Forelimb muscle (tissue), 1 donor: ENCODE results near the gene PFDN1. TPM values are rescaled to one million over a fixed set of nuclear protein-coding genes. Genes with fewer than 3 reads are reported as not detected.

Experiments used
- DNase-seq: peaks from one replicate; pipeline ENCODE4 v3.0.0-alpha.2; 2013; ENCODE audit warnings: low read depth
- polyA plus RNA-seq: library from polyadenylated mRNA; unstranded; fragments of 120-200 nt; gene quantifications from one replicate; pipeline ENCODE4 v1.2.1, GENCODE V29; 2013; ENCODE audit not compliant: insufficient read length

Gene PFDN1
- polyA plus RNA-seq, 1 donor, result 77.1 TPM

DNA sequence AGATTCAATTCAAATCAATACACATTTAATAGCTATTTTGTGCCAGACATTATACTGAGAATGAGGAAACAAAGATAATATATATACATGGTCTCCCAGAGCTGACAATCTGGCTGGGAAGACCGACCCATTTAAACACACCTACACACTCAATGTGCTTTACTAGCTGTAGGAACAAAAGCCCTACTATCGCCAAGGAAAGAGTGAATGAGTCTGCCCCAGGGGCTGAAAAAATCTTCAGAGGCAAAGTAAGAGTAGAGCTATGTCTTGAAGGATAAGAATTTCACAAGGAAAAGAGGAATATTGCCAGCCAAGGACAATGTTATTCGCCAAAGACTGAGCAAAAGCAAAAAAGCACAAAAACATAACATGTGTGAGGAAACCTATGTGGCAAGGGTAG, 6.6 kb downstream of the PFDN1 start:
- no peak for DNase-seq

DNA sequence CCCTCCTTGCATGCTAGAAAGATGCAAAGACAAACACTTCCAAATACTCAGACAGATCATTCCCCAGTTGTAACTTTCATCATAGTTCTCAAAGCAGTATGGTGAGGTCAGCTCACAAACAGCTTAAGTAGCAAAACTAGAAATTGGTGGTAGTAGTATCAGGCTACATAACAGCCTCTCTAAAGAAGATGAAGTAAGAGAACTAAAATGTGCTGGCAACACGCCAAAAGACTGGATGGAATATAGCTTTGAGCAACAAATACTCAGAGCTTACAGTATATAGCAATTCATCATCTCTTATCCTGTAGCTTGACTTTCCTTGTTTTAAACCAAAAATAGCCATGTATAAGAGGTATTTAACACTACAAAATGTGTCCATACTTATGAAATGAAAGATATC, 7.5 kb downstream of the PFDN1 start:
- no peak for DNase-seq

DNA sequence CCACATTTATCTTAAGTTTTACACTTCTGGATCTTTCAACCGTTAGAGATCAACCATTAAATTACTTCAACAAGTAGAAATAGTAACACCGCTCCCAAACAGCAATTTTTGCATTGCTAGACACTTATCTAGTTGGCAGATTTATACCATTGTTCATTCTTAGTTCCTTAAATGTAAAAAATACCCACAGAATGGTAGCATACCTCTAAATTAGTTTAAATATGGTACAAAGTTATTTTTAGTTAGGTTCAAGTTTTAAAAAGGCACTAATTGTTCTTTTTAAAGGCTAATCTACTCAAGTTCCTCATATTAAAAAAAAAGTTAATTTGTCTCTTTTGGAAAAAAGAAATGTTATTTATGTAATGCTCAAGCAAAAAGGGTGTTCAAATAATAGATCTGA, 8.1 kb downstream of the PFDN1 start:
- DNase-seq, result no peak

DNA sequence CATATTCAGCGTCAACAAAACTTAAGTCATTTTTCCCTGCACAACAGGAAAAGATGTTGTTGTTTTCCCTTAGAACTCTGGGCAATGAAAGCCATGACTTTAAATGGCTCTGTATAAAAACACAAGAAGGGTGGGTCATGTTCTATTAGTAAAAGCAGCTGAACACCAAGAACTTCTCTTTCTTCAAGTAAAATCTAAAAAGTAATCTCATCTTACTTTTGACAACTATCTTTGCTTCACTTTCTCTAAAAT, 9.1 kb downstream of the PFDN1 start:
- DNase-seq, result no peak

DNA sequence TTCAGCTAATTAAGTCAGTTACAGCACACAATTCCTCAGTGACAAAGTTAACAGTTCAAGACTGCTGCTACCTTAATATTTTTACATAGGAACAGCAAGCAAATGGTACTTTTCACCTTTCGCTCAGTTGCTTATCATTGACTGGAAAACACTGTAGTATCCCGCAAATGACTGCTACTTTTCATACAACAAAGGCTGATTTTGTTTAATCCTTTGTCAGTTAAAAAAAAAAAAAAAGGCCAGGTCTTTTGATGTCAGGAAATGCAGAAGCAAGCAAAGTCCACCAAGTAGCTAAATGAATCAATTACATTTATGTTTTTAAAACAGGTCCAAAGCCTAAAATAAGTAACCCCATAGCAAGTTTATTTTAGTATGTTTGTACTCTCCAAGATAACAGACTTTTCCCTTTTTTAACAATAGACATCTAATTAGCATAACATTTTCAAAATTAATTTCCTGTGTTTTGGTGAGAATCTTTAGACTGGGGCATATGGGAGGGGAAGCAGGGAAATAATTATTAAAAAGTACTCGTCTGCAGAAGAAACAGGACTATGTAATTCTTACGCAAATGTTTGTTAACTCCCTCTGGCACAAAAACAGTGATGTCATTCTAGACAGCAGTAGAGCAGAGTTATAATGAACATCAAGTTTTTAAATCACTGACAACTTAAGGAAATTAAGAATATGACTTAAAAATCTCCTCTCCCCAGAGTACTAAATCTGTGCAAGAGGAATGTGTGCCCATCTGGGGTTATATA, 9.6 kb downstream of the PFDN1 start:
- no peak for DNase-seq

DNA sequence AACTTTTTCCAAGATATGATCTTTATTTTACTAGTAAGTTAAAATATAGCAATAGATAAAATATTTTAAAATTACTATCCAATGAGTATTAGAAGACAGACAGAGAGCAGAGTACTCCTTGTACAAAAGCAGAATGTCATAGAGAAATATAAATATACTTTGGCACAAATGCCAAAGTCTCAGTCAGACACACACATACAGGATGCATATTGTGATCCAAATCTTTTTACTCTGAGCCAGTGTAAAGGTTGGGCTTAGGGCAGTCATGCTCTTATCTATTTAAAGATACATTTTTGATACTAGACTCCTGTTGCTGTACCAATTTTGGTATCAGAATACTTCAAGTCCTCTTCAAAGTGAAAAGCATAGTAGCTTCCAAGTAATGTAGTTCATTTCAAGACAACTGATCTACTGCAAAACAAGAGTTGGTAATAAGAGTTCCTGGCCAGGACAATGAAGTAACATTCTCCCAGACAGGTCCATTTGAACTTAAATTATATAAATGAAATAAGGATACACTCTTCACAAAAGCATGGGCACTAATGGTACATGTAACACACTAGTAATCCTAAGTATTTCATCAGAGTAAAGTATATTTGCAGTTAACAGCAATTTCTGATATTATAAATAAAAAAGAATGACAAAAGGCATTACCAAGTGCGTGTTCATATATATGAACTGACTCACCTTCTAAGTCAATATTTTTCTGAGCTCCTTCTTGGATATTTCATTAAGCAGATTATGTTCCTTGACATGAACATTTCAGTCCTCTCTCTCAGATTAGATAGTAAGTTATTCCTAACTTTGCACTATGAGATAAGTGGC, 10.5 kb downstream of the PFDN1 start:
- no peak for DNase-seq

DNA sequence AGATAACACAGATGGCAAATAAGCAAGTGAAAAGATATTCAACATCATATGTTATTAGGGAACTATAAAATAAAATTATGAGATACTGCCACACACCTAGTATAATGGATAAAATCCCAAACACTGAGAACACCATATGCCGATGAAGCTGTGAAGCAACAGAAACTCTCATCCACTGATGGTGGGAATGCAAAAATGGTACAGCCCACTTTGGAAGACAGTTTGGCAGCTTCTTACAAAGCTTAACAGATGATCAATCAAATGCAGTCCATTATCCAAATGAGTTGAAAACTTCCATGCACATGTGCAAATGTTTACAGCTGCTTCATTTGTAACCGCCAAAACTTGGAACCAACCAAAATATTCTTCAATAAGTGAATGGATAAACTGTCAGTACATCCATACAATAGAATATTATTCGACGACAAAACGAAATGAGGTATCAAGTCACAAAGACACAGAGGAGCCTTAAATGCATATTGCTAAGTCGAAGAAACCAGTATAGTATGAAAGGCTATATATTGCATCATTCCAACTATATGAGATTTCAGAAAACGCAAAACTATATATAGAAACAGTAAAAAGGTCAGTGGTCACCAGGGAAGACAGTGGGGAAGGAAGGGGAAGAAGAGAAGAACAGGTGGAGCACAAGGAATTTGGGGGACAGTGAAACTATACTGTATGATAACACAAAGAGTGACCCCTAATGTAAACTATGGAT, 14.9 kb downstream of the PFDN1 start:
- no peak for DNase-seq

DNA sequence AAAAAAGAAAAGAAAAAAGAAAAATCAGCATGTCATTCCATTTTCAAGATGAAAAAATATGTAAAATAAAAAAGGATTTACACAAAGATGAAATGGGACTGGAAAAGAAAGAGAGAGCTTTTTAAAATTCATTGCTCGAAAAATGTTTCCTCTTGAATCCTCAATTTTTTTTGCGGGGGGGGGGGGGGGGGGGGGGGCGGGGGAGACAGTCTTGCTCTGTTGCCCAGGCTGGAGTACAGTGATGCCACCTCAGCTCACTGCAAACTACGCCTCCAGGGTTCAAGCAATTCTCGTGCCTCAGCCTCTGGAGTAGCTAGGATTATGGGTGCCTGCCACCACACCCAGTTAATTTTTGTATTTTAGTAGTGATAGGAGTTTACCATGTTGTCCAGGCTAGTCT, 16.5 kb downstream of the PFDN1 start:
- DNase-seq, result no peak

DNA sequence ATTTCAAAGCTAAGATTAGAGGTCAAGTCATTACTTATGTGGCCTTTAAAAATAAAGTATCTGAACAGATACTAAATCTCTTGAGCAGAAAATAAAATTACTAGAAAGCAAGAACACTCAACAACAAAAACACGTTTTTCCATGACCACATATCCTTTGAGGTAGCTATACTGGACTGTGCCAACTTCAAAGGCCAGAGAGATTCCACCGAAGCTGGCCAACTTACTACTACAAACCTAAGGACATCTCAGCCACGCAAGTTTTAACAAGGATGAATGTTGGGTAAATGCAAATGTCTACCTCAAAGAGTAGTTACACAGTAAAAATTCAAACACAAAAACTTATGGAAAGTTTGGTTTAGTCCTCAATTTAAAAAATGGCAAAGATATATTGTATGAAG, 18.9 kb downstream of the PFDN1 start:
- DNase-seq, result no peak

DNA sequence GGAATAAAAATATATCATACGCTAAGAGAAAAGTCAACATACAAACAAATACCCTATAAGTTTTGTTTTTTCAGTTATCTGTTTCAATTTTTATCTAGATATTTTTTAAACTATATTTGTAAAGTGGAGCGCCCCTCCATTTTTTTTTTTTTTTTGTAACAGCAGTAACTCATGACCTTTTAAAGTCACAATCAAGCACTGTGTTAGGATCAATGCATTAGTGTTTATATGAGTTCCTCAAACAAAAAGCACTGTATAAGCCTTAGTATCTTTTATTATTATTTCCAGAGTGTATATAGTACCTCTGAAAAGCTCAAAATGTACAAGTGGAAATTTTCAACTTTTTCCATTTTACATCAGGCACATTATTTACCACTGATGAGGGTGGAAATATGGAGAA, 20.6 kb downstream of the PFDN1 start:
- DNase-seq, result no peak

DNA sequence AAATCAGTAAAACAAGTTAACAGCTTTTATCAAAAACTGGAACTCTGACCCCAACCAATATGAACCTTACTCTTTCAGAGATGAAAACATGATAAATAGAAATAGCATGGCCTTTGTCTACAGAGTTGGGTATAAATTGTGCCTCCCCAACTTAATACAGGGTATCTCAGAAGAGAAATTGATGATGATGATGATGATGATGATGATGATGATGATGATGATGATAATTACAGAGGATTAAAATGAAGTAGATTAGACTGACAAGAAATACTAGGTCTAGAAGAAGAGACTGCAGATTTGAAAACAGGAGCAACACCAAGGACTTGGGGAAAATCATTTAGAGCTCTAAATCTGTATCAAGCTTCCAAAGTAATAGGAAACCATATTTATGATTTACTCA, 27.1 kb downstream of the PFDN1 start:
- no peak for DNase-seq

DNA sequence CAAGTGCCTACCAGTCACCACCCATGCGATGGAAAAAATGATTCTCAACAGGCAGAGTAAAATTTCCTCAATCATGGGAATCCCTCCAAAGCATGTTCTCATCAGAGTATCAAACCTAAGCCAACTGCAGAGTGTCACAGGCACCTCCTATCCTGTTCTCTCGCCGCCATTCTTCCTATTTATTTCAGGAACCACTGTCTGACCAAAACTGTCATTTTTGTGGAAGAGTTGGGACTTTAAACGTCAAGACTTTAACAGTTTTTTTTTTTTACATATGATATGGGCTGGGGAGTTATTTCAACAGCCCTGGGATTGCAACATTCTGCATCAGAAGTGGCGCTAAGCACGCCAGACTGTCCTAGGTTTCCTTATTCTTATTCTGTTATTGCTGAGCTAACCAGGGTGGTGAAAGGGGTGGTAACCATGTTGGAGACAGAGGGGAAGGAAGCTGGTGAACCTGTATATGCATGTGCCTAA, 29.5 kb downstream of the PFDN1 start:
- DNase-seq, result no peak

DNA sequence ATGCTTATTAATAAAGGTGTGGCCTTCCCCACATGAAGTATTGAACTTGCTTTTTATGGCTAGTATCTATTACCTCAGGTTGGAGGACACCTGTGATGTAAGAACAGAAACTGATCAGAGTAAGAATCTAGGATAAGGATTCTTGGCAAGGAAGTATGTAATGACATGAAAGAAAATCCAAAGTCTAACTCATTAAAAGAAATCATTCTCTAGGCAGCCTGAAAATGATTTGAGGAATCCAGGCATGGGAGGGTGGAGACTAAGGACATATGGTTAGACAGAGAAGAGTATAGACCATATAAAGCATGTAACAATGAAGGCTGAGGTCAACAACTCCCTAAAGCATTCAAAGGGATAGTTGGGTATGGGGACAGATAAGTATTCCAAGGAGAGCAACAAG, 32.9 kb downstream of the PFDN1 start:
- no peak for DNase-seq

DNA sequence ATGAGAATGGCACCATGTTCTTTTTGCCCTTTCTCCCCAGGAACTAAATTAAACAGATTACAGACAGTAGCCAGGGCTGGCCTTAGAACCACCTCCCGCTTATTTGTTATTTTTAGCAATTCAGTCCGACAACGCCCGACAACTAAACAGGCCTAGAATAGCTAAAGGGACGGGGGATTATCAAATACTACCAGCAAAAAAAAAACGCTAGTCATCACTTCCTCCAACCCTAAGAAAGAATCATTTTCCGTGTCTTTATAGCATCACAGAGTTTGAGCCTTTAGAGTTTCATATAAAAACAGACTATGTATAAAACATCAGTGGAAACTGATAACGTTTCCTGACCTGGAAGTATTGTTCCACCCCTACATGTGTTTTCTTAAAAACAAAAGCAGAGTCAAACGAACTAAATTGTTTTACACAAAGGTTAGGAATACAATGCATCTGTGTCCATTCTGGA, 35.3 kb downstream of the PFDN1 start:
- no peak for DNase-seq

DNA sequence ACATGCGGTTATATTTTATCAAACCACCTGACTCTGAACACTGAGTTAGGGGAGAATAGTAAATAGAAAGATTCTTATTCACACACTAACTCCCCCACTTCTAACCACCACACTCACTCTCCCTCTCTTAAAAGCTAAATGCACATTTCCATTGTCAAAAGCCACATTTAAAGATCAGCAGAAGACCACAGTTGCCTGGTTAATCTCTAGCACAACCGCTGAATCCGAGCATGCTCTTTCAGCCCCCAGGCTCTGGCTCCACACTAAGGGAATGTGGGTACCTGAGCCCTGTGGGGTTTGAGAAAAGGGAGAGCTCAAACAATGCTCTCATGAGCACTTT, 35.7 kb downstream of the PFDN1 start:
- DNase-seq, result no peak

DNA sequence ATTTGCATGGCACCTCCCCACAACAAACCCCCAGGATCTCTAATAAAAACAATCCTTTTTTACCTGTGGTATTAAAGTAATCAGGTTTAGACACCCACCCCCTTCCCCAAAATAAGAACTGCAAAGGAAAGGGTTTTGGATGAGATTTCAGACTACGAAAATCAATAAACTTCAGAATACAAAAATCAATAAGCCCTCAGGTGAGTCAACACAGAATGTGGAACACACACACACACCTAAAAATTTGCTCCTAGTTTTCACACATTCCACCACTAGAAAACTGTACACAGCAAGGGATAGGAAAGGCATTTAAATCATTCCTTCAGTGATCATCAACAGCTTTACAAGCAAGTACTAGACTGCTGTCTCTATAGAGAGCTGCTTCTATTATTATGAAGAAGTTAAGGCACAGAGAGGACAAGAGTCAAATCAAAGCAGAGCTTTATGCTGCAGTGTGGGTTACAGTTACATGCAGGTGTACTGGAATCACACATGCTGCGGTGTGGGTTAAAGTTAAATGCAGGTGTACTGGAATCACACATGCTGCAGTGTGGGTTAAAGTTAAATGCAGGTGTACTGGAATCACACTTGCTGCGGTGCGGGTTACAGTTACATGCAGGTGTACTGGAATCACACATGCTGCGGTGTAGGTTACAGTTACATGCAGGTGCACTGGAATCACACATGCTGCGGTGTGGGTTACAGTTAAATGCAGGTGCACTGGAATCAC, 36.3 kb downstream of the PFDN1 start:
- no peak for DNase-seq

DNA sequence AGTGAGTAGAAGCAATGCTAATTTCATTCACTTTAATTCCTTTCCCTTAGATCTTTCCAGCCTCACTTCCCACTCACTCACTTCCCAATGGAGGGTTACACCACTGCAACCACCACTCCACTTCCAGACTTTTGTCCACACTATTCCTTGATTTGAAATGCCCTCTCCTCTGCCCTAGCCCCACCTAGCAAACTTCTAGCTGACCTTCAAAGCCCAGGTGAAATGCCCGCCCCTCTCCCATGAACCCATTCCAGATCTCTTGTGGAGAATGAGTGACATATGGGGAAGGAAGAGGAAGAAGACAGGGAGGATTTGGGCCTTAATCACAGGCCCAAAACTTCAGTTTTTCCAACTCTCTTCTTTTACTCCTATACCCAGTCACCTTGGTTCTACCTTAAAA, 37.1 kb downstream of the PFDN1 start:
- no peak for DNase-seq

DNA sequence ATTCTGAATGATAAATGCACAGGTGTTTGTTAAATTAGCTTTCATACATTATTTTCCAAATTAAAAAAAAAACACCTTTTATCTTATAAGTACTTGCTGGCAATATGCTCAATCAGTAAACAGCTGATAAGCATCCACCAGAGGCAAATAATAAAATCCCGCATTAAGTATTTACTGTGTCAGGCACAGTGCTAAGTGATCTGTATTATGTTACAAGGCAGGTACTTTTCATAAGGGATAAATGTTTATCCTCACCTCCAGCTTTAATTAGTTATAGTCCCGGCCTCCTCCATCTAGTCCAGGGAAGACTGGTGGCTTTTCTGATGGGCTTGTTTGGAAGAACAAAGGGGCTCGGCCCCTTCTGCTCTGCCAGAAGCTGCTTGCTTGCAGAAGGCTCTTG, 40.1 kb downstream of the PFDN1 start:
- DNase-seq, result no peak

DNA sequence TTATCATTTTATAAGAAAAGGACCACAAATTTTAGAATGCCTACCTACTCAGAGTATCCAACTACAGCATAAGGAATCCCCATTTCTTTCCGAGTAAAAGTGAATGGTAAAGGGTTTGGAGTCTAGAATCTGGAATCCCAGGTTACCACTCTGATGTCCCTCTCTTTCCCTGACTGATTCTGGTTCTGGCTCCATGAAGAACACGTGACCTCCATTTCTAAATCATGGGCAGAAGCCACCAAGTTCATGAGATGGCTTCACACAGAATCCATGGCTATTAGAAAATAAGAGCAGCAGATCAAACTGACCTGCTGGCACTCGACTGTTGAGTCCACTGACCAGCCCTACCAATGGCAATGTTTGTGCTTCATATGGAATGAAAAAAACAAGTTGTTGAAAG, 40.7 kb downstream of the PFDN1 start:
- DNase-seq, result no peak

DNA sequence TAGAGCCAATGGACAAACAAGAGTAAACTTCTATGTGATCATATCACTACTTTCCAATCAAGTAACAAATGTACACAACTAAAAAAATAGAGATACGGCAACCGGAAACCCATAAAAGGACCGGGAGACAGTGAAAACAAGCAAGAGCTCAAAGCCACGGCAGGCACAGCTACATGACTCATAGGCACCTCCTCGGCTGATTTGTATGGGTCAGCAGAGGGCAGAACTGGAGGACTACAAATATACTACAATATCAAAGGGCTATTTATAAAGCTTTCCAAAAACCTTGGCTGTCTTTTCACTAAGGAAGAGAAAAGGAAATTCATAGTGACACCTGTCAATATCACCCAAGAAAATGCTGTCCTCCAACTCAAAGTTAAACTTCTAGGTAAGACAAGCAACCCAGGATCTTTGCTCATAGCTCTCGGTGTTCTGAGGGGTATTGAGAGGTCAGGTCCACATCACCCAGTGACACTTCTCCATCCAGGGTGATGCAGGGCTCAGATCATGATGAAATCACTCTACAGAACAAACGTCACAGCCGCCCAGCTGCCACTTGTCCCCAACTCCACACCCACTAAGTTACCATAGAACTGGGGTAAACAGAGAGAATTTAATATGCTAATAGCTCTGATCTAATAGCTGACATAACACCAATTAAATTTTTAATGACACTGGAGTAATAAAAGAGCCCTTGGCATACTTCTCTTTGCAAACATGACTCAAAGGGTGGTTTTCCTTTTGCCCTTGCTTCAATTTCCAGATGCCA, 41.3 kb downstream of the PFDN1 start:
- no peak for DNase-seq

DNA sequence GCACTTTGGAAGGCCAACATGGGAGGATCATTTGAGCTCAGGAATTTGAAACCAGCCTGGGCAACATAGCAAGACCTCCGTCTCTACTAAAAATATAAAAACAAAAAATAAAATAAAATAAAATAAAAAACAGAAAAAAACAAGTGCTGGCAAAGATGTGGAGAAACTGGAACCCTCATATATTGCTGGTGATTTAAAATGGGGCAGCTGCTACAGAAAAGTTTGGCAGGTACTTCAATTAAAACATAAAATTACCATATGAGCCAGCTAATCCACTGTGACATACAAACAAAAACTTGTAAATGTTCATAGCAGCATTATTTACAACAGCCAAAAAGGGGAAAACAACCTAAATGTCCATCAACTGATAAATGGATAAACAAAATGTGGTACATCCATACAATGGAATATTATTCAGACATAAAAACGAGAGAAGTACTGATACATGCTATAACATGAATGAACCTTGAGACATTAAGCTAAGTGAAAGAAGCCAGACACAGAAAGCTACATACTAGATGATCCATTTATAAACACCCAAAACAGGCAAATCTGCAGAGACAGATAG, 42.7 kb downstream of the PFDN1 start:
- no peak for DNase-seq
